ENCODE results near the gene WDCP. TPM values are rescaled to one million over a fixed set of nuclear protein-coding genes. Genes with fewer than 3 reads are reported as not detected.

WDCP gene
- total and polyA plus RNA-seq, 2 donors (not counting 1 experiment from before 2014, with no cell fraction given), result 3.9 to 21.6 TPM

DNA sequence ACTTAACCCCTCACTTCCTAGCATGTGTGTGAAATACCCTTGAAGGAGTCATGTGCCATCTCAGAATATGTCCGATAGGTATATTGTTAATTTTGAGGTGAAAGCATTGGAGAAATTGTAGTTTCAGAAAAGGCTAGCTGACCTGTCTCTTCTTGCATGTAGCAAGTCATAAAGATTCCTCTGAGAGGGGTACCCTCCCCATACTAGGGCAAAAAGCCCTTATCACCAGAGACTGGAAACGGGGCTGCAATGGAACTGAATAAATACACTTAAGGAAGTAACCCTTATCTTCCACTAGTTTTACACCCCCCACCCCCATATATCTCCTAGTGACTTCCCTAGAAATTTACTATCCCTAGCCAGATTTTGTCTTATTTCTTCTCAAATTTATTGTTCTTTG lies 30.7 kb upstream of the WDCP start:
- H3K27ac ChIP-seq (ENCODE audit: low read length in 2 of 2), result peak overlapping the region in 1 of 2 donors; percentile 87
- CTCF ChIA-PET, result interaction anchor here (1.4 to 3.7 kb wide), 2 partner anchors 11 to 254 kb away, joined by 3 to 16 read pairs; no protein-coding TSS in a partner anchor
- Mint-ChIP-seq H3K4me3 (peak overlapping the region; percentile 98), H3K27ac (peak overlapping the region; percentile 99), H3K9me3 (ENCODE audit: insufficient read depth) (no peaks in the 10 kb centered on the region), H3K27me3 (no peaks in the 10 kb centered on the region), H3K4me1 (peaks cover 31% of the 10 kb centered on the region)
- no peak for ATAC-seq (ENCODE audit: low read depth)
- POLR2A ChIA-PET, result interaction anchor here (0.6 kb wide), 1 partner anchor 51 kb away, joined by 3 read pairs; no protein-coding TSS in a partner anchor
- peaks cover 0 to 20% of the 10 kb centered on the region in 2 experiments for H3K36me3 ChIP-seq (replicated peaks in 1 of 2; ENCODE audit: control extremely low read depth in 1 of 2, control insufficient read depth in 1 of 2, extremely low read depth in 1 of 2, insufficient read depth in 2 of 2, low read length in 1 of 2)
- 75% methylated on average over 1 of the region's 2 CpGs for WGBS (ENCODE audit: insufficient coverage)
- H3K9me3 ChIP-seq (ENCODE audit: control extremely low read depth in 1 of 3, control insufficient read depth in 2 of 3, insufficient read depth in 1 of 3, low read length in 2 of 3), result no peaks in the 10 kb centered on the region
- peak overlapping the region; percentile 83 for H3K4me2 ChIP-seq (replicated peaks; ENCODE audit: low read depth, low read length, poor library complexity, severe bottlenecking)
- H4K20me1 ChIP-seq (ENCODE audit: control insufficient read depth, insufficient read depth, low read length, poor library complexity, severe bottlenecking), result no peaks in the 10 kb centered on the region
- H3K4me3 ChIP-seq (ENCODE audit: control extremely low read depth in 1 of 5, extremely low read depth in 1 of 5, insufficient read depth in 1 of 5, low read depth in 2 of 5, low read length in 4 of 5), result peak overlapping the region in 2 of 5 experiments; percentile 83 to 94
- H3K4me1 ChIP-seq (ENCODE audit: control insufficient read depth in 2 of 2, insufficient read depth in 2 of 2, low read length in 2 of 2), result peaks cover 15 to 18% of the 10 kb centered on the region in 2 donors
- peak overlapping the region; percentile 95 for H2AFZ ChIP-seq (ENCODE audit: insufficient read depth, low read depth, low read length, poor library complexity, severe bottlenecking)
- peaks cover 17% of the 10 kb centered on the region for H3K79me2 ChIP-seq (ENCODE audit: control insufficient read depth, insufficient read depth, low read length)
- intact Hi-C loops (cut with micrococcal nuclease), result loop anchor here (10.0 kb wide), 1 partner anchor 693 kb away; the partner anchor contains the start of gene KLHL29
- TF ChIP-seq, protein P1, sequence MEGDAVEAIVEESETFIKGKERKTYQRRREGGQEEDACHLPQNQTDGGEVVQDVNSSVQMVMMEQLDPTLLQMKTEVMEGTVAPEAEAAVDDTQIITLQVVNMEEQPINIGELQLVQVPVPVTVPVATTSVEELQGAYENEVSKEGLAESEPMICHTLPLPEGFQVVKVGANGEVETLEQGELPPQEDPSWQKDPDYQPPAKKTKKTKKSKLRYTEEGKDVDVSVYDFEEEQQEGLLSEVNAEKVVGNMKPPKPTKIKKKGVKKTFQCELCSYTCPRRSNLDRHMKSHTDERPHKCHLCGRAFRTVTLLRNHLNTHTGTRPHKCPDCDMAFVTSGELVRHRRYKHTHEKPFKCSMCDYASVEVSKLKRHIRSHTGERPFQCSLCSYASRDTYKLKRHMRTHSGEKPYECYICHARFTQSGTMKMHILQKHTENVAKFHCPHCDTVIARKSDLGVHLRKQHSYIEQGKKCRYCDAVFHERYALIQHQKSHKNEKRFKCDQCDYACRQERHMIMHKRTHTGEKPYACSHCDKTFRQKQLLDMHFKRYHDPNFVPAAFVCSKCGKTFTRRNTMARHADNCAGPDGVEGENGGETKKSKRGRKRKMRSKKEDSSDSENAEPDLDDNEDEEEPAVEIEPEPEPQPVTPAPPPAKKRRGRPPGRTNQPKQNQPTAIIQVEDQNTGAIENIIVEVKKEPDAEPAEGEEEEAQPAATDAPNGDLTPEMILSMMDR (IDR thresholded peaks at IDR 0.05), result no peak
- TF ChIP-seq EZH2 (IDR thresholded peaks at IDR 0.05; ENCODE audit: borderline replicate concordance, insufficient read depth, low read depth, low read length, poor library complexity, severe bottlenecking), result no peak
- no peak for DNase-seq
- H3K27me3 ChIP-seq (replicated peaks in 1 of 4; ENCODE audit: control extremely low read depth in 1 of 4, control insufficient read depth in 3 of 4, insufficient read depth in 4 of 4, low read length in 3 of 4), result no peaks in the 10 kb centered on the region
- H3K9ac ChIP-seq (ENCODE audit: low read length), result no peak overlapping the region

DNA sequence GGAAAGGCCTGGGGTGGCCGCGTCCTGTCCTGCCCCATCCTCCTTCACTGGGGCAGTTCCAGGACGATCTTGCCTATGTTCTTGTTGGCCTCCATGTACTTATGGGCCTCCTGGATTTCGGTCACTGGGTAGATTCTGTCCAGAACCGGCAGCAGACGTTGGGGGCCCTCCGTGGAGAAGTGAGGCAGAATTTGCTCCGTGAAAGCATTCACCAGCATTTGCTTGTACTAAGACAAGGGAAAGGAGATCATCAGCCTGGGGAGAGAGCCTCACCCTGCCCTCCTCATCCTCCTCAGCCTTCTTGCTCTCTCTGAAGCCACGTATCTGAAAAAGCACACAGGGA lies 30.3 kb upstream of the WDCP start:
- DNase-seq (no peak), ATAC-seq (ENCODE audit: low read depth) (no peak)
- H3K4me3 Mint-ChIP-seq, result peak overlapping the region; percentile 98
- H4K20me1 ChIP-seq (ENCODE audit: control insufficient read depth, insufficient read depth, low read length, poor library complexity, severe bottlenecking), result no peaks in the 10 kb centered on the region
- peaks cover 15 to 18% of the 10 kb centered on the region in 2 donors for H3K4me1 ChIP-seq (ENCODE audit: control insufficient read depth in 2 of 2, insufficient read depth in 2 of 2, low read length in 2 of 2)
- H3K27me3 Mint-ChIP-seq, result no peaks in the 10 kb centered on the region
- peaks cover 21% of the 10 kb centered on the region for H3K79me2 ChIP-seq (ENCODE audit: control insufficient read depth, insufficient read depth, low read length)
- WGBS (ENCODE audit: insufficient coverage), result 16% methylated on average over 7 of the region's 9 CpGs
- H3K4me1 Mint-ChIP-seq, result peaks cover 33% of the 10 kb centered on the region
- H3K36me3 ChIP-seq (replicated peaks in 1 of 2; ENCODE audit: control extremely low read depth in 1 of 2, control insufficient read depth in 1 of 2, extremely low read depth in 1 of 2, insufficient read depth in 2 of 2, low read length in 1 of 2), result peaks cover 0 to 24% of the 10 kb centered on the region in 2 experiments
- H2AFZ ChIP-seq (ENCODE audit: insufficient read depth, low read depth, low read length, poor library complexity, severe bottlenecking), result peak overlapping the region; percentile 95
- TF ChIP-seq, protein P1 (IDR thresholded peaks at IDR 0.05), result no peak
- no peak for TF ChIP-seq EZH2 (IDR thresholded peaks at IDR 0.05; ENCODE audit: borderline replicate concordance, insufficient read depth, low read depth, low read length, poor library complexity, severe bottlenecking)
- peak overlapping the region in 4 of 5 experiments; percentile 83 to 99 (median 95) for H3K4me3 ChIP-seq (ENCODE audit: control extremely low read depth in 1 of 5, extremely low read depth in 1 of 5, insufficient read depth in 1 of 5, low read depth in 2 of 5, low read length in 4 of 5)
- no peaks in the 10 kb centered on the region for H3K27me3 ChIP-seq (replicated peaks in 1 of 4; ENCODE audit: control extremely low read depth in 1 of 4, control insufficient read depth in 3 of 4, insufficient read depth in 4 of 4, low read length in 3 of 4)
- H3K9me3 Mint-ChIP-seq (ENCODE audit: insufficient read depth), result no peaks in the 10 kb centered on the region
- intact Hi-C loops (cut with micrococcal nuclease), result loop anchor here (10.0 kb wide), 1 partner anchor 693 kb away; the partner anchor contains the start of gene KLHL29
- peak overlapping the region; percentile 84 to 87 for H3K27ac ChIP-seq (ENCODE audit: low read length in 2 of 2)
- peak overlapping the region; percentile 85 for H3K9ac ChIP-seq (ENCODE audit: low read length)
- H3K9me3 ChIP-seq (ENCODE audit: control extremely low read depth in 1 of 3, control insufficient read depth in 2 of 3, insufficient read depth in 1 of 3, low read length in 2 of 3), result no peaks in the 10 kb centered on the region
- CTCF ChIA-PET, result interaction anchor here (1.5 to 3.7 kb wide), 2 partner anchors 30 to 253 kb away, joined by 7 to 16 read pairs; partner anchors contain the start of gene WDCP
- POLR2A ChIA-PET, result interaction anchor here (0.6 kb wide), 1 partner anchor 52 kb away, joined by 3 read pairs; no protein-coding TSS in a partner anchor
- H3K27ac Mint-ChIP-seq, result peak overlapping the region; percentile 99
- H3K4me2 ChIP-seq (replicated peaks; ENCODE audit: low read depth, low read length, poor library complexity, severe bottlenecking), result peak overlapping the region; percentile 83
